ENCODE data around the gene SATB1.

The SATB1 gene

GRCh38 chr3:18431266-18431665, 6.1 kb upstream of the SATB1 start:
- DNase-seq (ENCODE audit: low spot score): no peak

- no peak for DNase-seq (ENCODE audit: low spot score)
Measured at GRCh38 chr3:18428991-18429745, 4.0 kb upstream of the SATB1 start.

GRCh38 chr3:18428036-18428435, 2.9 kb upstream of the SATB1 start:
- DNase-seq (ENCODE audit: low spot score): no peak

- no peak for DNase-seq (ENCODE audit: low spot score)
Measured at GRCh38 chr3:18426597-18427193, 1.6 kb upstream of the SATB1 start.

- peak; percentile 83 for DNase-seq (ENCODE audit: low spot score)
Measured at GRCh38 chr3:18425641-18426257, 610 bp upstream of the SATB1 start.

GRCh38 chr3:18424213-18424728, 868 bp downstream of the SATB1 start:
- peak; percentile 42 for DNase-seq (ENCODE audit: low spot score)

- DNase-seq (ENCODE audit: low spot score): peak; percentile 43
Measured at GRCh38 chr3:18423401-18424212, 1.5 kb downstream of the SATB1 start.

- no peak for DNase-seq (ENCODE audit: low spot score)
Measured at GRCh38 chr3:18422972-18423371, 2.2 kb downstream of the SATB1 start.

GRCh38 chr3:18420555-18420954, 4.6 kb downstream of the SATB1 start:
- DNase-seq (ENCODE audit: low spot score): no peak

GRCh38 chr3:18419232-18419631, 5.9 kb downstream of the SATB1 start:
- no peak for DNase-seq (ENCODE audit: low spot score)

GRCh38 chr3:18417904-18418572, 7.1 kb downstream of the SATB1 start:
- no peak for DNase-seq (ENCODE audit: low spot score)

- no peak for DNase-seq (ENCODE audit: low spot score)
Measured at GRCh38 chr3:18416332-18416731, 8.8 kb downstream of the SATB1 start.

- no peak for DNase-seq (ENCODE audit: low spot score)
Measured at GRCh38 chr3:18415839-18416238, 9.3 kb downstream of the SATB1 start.

GRCh38 chr3:18415167-18415566, 10.0 kb downstream of the SATB1 start:
- no peak for DNase-seq (ENCODE audit: low spot score)

- DNase-seq (ENCODE audit: low spot score): no peak
Measured at GRCh38 chr3:18412684-18413083, 12.5 kb downstream of the SATB1 start.

GRCh38 chr3:18411541-18411940, 13.6 kb downstream of the SATB1 start:
- no peak for DNase-seq (ENCODE audit: low spot score)

GRCh38 chr3:18410205-18410604, 14.9 kb downstream of the SATB1 start:
- no peak for DNase-seq (ENCODE audit: low spot score)

- no peak for DNase-seq (ENCODE audit: low spot score)
Measured at GRCh38 chr3:18409266-18409665, 15.9 kb downstream of the SATB1 start.

- DNase-seq (ENCODE audit: low spot score): no peak
Measured at GRCh38 chr3:18405141-18405540, 20.0 kb downstream of the SATB1 start.

- DNase-seq (ENCODE audit: low spot score): no peak
Measured at GRCh38 chr3:18403061-18403460, 22.1 kb downstream of the SATB1 start.

- DNase-seq (ENCODE audit: low spot score): no peak
Measured at GRCh38 chr3:18402239-18402799, 22.8 kb downstream of the SATB1 start.

All from D341Med (cell line).